Measurements from ENCODE around the gene TMEM169.

DNA sequence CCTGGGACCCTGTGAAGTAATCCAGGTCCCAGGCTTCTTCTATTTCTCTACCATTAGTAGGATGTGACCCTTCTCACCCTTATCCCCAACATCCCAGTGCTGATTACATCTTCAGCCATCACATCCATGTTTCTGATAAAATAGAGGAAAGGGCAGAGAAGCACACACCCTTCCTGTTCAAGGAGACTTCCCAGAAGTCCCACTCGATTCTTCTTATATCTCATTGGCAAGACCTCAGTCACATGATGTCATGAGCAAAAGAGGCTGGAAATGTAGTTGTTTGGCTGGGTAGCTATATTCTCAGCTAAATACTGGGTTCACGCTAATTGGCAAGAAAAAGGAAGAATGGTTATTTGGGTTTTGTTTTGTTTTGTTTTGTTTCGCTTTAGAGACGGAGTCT, 19.4 kb downstream of the TMEM169 start:
- TF ChIP-seq NR2C2 (CRISPR knock-in tag; IDR thresholded peaks at IDR 0.05) (no peak), NR2C2 (tag; IDR thresholded peaks at IDR 0.05) (no peak), IRF2 (CRISPR knock-in tag; IDR thresholded peaks at IDR 0.05) (no peak), TAF1 (IDR thresholded peaks at IDR 0.05; ENCODE audit: control insufficient read depth, extremely low read depth, insufficient read depth, low read length, severe bottlenecking) (no peak), GATAD2B (IDR thresholded peaks at IDR 0.05; ENCODE audit: borderline replicate concordance) (no peak), DNMT1 (IDR thresholded peaks at IDR 0.05) (no peak), KAT8 (IDR thresholded peaks at IDR 0.05; ENCODE audit: low read depth) (no peak), SREBF1 (IDR thresholded peaks at IDR 0.05; ENCODE audit: borderline replicate concordance, low read depth, low read length) (no peak), EP300 (IDR thresholded peaks at IDR 0.05; ENCODE audit: low read length) (no peak)
- TF ChIP-seq, protein P1, sequence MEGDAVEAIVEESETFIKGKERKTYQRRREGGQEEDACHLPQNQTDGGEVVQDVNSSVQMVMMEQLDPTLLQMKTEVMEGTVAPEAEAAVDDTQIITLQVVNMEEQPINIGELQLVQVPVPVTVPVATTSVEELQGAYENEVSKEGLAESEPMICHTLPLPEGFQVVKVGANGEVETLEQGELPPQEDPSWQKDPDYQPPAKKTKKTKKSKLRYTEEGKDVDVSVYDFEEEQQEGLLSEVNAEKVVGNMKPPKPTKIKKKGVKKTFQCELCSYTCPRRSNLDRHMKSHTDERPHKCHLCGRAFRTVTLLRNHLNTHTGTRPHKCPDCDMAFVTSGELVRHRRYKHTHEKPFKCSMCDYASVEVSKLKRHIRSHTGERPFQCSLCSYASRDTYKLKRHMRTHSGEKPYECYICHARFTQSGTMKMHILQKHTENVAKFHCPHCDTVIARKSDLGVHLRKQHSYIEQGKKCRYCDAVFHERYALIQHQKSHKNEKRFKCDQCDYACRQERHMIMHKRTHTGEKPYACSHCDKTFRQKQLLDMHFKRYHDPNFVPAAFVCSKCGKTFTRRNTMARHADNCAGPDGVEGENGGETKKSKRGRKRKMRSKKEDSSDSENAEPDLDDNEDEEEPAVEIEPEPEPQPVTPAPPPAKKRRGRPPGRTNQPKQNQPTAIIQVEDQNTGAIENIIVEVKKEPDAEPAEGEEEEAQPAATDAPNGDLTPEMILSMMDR (IDR thresholded peaks at IDR 0.05 in 2 of 3, conservative IDR thresholded peaks at IDR 0.05 in 1 of 3; ENCODE audit: insufficient read depth in 2 of 3, low read depth in 1 of 3, low read length in 3 of 3), result no peak
- TF ChIP-seq, protein P2, sequence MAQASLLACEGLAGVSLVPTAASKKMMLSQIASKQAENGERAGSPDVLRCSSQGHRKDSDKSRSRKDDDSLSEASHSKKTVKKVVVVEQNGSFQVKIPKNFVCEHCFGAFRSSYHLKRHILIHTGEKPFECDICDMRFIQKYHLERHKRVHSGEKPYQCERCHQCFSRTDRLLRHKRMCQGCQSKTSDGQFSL (CRISPR knock-in tag; IDR thresholded peaks at IDR 0.05), result no peak
- TF ChIP-seq, protein P2 (tag; IDR thresholded peaks at IDR 0.05), result no peak

Data from K562 (cell line).